OCI-LY3 (cell line): ENCODE data around the gene OR2T33.
"Not testable (repeated sequence)": the region's sequence is repeated elsewhere in the genome, so short reads cannot be mapped to it uniquely, and the experiment has no call there.

Experiments
- CTCF ChIP-seq: fragments of 200-600, 300-600 bp; sonication (generic); IDR thresholded peaks from 2 replicates; pipeline ENCODE4 v1.5.1; 2014; ENCODE audit warnings: antibody characterized with exemption, low read length, low read depth
- EZH2phosphoT487 ChIP-seq: fragments of 200-600 bp; shearing (Covaris generic); IDR thresholded peaks from 2 replicates; pipeline ENCODE4 v1.6.1; 2018; ENCODE audit warnings: antibody characterized with exemption, mixed run types, low read depth

GRCh38 chr1:248305672-248306071 is 27.9 kb upstream of the OR2T33 start:
- TF ChIP-seq CTCF, EZH2phosphoT487: not testable (repeated sequence)
